B cell (primary cell): ENCODE results near the gene DUSP9. TPM values are rescaled to one million over a fixed set of nuclear protein-coding genes. Genes with fewer than 3 reads are reported as not detected.

Experiments used
- ATAC-seq: fragments of 200-7000 bp; cut with Tn5 transposase; one replicate; pipeline ENCODE4 v1.10.0; 2021; ENCODE audit warnings: low read depth, mild to moderate bottlenecking, moderate number of reproducible peaks, moderate library complexity
- CTCF ChIA-PET: fragments of 350-600 bp; sonication (Branson Sonifier 250); formaldehyde crosslinking; loops from one replicate; lab custom pipeline; 2021; ENCODE audit warnings: antibody characterized with exemption, inconsistent platforms; lab: Charles Lee
- POLR2A ChIA-PET: fragments of 350-600 bp; sonication (Branson Sonifier 250); formaldehyde crosslinking; loops from one replicate; lab custom pipeline; 2021; ENCODE audit warnings: antibody characterized with exemption; lab: Charles Lee
- DNase-seq: peaks from one replicate; pipeline ENCODE4 v3.0.0; 2013
- H2AFZ ChIP-seq: 2 replicates; pipeline ENCODE4 v1.6.1; 2012; ENCODE audit warnings: mild to moderate bottlenecking, low read depth, low read length; ENCODE audit not compliant: insufficient read depth, poor library complexity, severe bottlenecking
- H3K27ac ChIP-seq, 2 donors: 1 replicate in 1 of 2; 2 replicates in 1 of 2; pipeline ENCODE4 v1.5.1; 2012 to 2013; ENCODE audit warnings: low read length in 2 of 2, mild to moderate bottlenecking in 2 of 2, moderate library complexity in 1 of 2
- H3K27me3 ChIP-seq, 4 experiments: fragments of 200-600 bp in 1 of 4; sonication (generic) in 1 of 4; replicated peaks in 1 of 4; 1 replicate in 2 of 4; 2 replicates in 2 of 4; pipeline versions ENCODE4 v1.6.1 to v1.7.0; 2013 to 2016; ENCODE audit warnings: low read length in 3 of 4, mild to moderate bottlenecking in 2 of 4, mixed read lengths in 1 of 4, moderate library complexity in 1 of 4; ENCODE audit not compliant: insufficient read depth in 4 of 4, control insufficient read depth in 3 of 4; ENCODE audit errors: control extremely low read depth in 1 of 4
- H3K36me3 ChIP-seq, 2 experiments: replicated peaks in 1 of 2; 1 replicate in 1 of 2; 2 replicates in 1 of 2; pipeline versions ENCODE4 v1.6.1 to v1.7.1; 2013; ENCODE audit warnings: low read length in 1 of 2; ENCODE audit not compliant: insufficient read depth in 2 of 2, control insufficient read depth in 1 of 2; ENCODE audit errors: control extremely low read depth in 1 of 2, extremely low read depth in 1 of 2
- H3K4me1 ChIP-seq, 2 donors: fragments of 200-600 bp in 1 of 2; sonication (generic) in 1 of 2; 1 replicate in 1 of 2; 2 replicates in 1 of 2; pipeline versions ENCODE4 v1.5.1 to v1.6.1; 2013 to 2017; ENCODE audit warnings: low read length in 2 of 2; ENCODE audit not compliant: control insufficient read depth in 2 of 2, insufficient read depth in 2 of 2
- H3K4me2 ChIP-seq: replicated peaks from 2 replicates; pipeline ENCODE3; 2012; ENCODE audit warnings: mild to moderate bottlenecking, low read depth, low read length; ENCODE audit not compliant: poor library complexity, severe bottlenecking
- H3K4me3 ChIP-seq, 5 experiments: fragments of 200-600 bp in 1 of 5; sonication (generic) in 1 of 5; 1 replicate in 3 of 5; 2 replicates in 2 of 5; pipeline versions ENCODE4 v1.5.1 to v1.7.0; 2011 to 2016; ENCODE audit warnings: low read length in 4 of 5, mild to moderate bottlenecking in 4 of 5, low read depth in 2 of 5, control low read depth in 1 of 5, moderate library complexity in 1 of 5; ENCODE audit not compliant: insufficient read depth in 1 of 5; ENCODE audit errors: control extremely low read depth in 1 of 5, extremely low read depth in 1 of 5
- H3K79me2 ChIP-seq: fragments of 200-600 bp; sonication (generic); one replicate; pipeline ENCODE4 v1.6.0; 2016; ENCODE audit warnings: low read length; ENCODE audit not compliant: control insufficient read depth, insufficient read depth
- H3K9ac ChIP-seq: fragments of 200-600 bp; sonication (generic); 2 replicates; pipeline ENCODE4 v1.6.1; 2017; ENCODE audit warnings: mild to moderate bottlenecking, low read length, moderate library complexity
- H3K9me3 ChIP-seq, 3 donors: one replicate each; pipeline versions ENCODE4 v1.6.1 to v1.7.1; 2013; ENCODE audit warnings: low read length in 2 of 3; ENCODE audit not compliant: control insufficient read depth in 2 of 3, insufficient read depth in 1 of 3; ENCODE audit errors: control extremely low read depth in 1 of 3
- H4K20me1 ChIP-seq: 2 replicates; pipeline ENCODE4 v1.6.0; 2012; ENCODE audit warnings: mild to moderate bottlenecking, low read length; ENCODE audit not compliant: insufficient read depth, control insufficient read depth, poor library complexity, severe bottlenecking
- H3K27ac Mint-ChIP-seq: one replicate; pipeline ENCODE4 v1.8.0; 2021; ENCODE audit warnings: mixed read lengths
- H3K27me3 Mint-ChIP-seq: one replicate; pipeline ENCODE4 v1.8.0; 2021; ENCODE audit warnings: mixed read lengths
- H3K4me1 Mint-ChIP-seq: one replicate; pipeline ENCODE4 v1.8.0; 2021; ENCODE audit warnings: mixed read lengths
- H3K4me3 Mint-ChIP-seq: one replicate; pipeline ENCODE4 v1.8.0; 2021; ENCODE audit warnings: mixed read lengths
- H3K9me3 Mint-ChIP-seq: one replicate; pipeline ENCODE4 v1.8.0; 2022; ENCODE audit warnings: mixed read lengths; ENCODE audit not compliant: insufficient read depth
- CTCF ChIP-seq: fragments of 200-600 bp; IDR thresholded peaks from one replicate; pipeline ENCODE4 v1.8.0; 2022; ENCODE audit warnings: antibody characterized with exemption, mild to moderate bottlenecking
- EZH2 ChIP-seq: IDR thresholded peaks from 2 replicates; pipeline ENCODE4 v1.6.1; 2012; ENCODE audit warnings: borderline replicate concordance, low read depth, mild to moderate bottlenecking, moderate library complexity, low read length; ENCODE audit not compliant: insufficient read depth, poor library complexity, severe bottlenecking
- WGBS: methylation state at CpG from one replicate; pipeline ENCODE4 v1.1.5; 2013; ENCODE audit warnings: missing lambda C conversion rate; ENCODE audit not compliant: insufficient coverage; 5-methylcytosine and 5-hydroxymethylcytosine counted together
- intact Hi-C: fragments of 100-400 bp; cut with micrococcal nuclease; formaldehyde crosslinking; loops from one replicate; pipeline ENCODE4 v1.10.0; 2022
- polyA plus RNA-seq: library from polyadenylated mRNA; depleted of rRNA; stranded (reverse); fragments of >200 nt; gene quantifications from 2 replicates; pipeline ENCODE4 v1.2.3, GENCODE V29; 2012
- total RNA-seq, 2 donors: library from RNA; stranded (reverse); fragments of 120-200 nt in 1 of 2; gene quantifications; 1 replicate in 1 of 2; 2 replicates in 1 of 2; pipeline versions ENCODE4 v1.2.3 to v1.2.4, GENCODE V29; 2013 to 2022

DUSP9 gene
- total and polyA plus RNA-seq, 2 donors (not counting 1 experiment from before 2014, with no cell fraction given) = not detected

GRCh38 chrX:153649178-153649914 lies 2.3 kb downstream of the DUSP9 start:
- TF ChIP-seq EZH2 (no peak), CTCF (peak; percentile 45)
- Histone ChIP-seq H3K27me3 (peaks cover 0 to 41% (median 7%) of the 10 kb centered on the region in 4 experiments), H3K4me1 (peaks cover 4 to 10% of the 10 kb centered on the region in 2 donors), H3K9ac (no peak overlapping the region), H2AFZ (no peak overlapping the region), H3K27ac (no peak overlapping the region), H3K36me3 (no peaks in the 10 kb centered on the region), H3K4me3 (no peak overlapping the region), H3K9me3 (no peaks in the 10 kb centered on the region), H4K20me1 (no peaks in the 10 kb centered on the region), H3K4me2 (no peak overlapping the region), H3K79me2 (no peaks in the 10 kb centered on the region)
- peaks cover 3% of the 10 kb centered on the region for H3K4me1 Mint-ChIP-seq
- H3K27me3 Mint-ChIP-seq = peaks cover 7% of the 10 kb centered on the region
- ChIA-PET POLR2A (interaction anchor here (0.6 kb wide), 2 partner anchors 8 to 143 kb away, joined by 4 read pairs; no protein-coding TSS in a partner anchor), CTCF (interaction anchor here (0.8 to 6.3 kb wide), 7 partner anchors 13 to 708 kb away, joined by 3 to 25 read pairs (median 6); no protein-coding TSS in a partner anchor)
- H3K27ac Mint-ChIP-seq = no peak overlapping the region
- DNase-seq (peak; percentile 50), ATAC-seq (peak; percentile 73)
- no peak overlapping the region for H3K4me3 Mint-ChIP-seq
- intact Hi-C loops = loop anchor here (1.0 to 5.0 kb wide), 3 partner anchors 37 to 110 kb away; no protein-coding TSS in a partner anchor
- 86% methylated on average over 19 of the region's 26 CpGs for WGBS
- H3K9me3 Mint-ChIP-seq = no peaks in the 10 kb centered on the region
